Ascending aorta (tissue), 2 donors: ENCODE data around the gene CD151. TPM values are rescaled to one million over a fixed set of nuclear protein-coding genes. Genes with fewer than 3 reads are reported as not detected.

Experiments
- DNase-seq, 2 donors: peaks; one replicate each; pipeline ENCODE4 v3.0.0-alpha.2; 2019; ENCODE audit warnings: low spot score in 2 of 2
- H3K27ac ChIP-seq, 2 donors: fragments of 200-600 bp; sonication (generic); one replicate each; pipeline ENCODE4 v1.5.1; 2016 to 2017; ENCODE audit warnings: mild to moderate bottlenecking in 1 of 2
- H3K27me3 ChIP-seq: fragments of 200-600 bp; sonication (generic); one replicate; pipeline ENCODE4 v1.5.1; 2017
- H3K36me3 ChIP-seq, 2 donors: fragments of 200-600 bp; sonication (generic); one replicate each; pipeline ENCODE4 v1.5.1; 2016
- H3K4me1 ChIP-seq, 2 donors: fragments of 200-600 bp; sonication (generic); one replicate each; pipeline ENCODE4 v1.5.1; 2016 to 2017; ENCODE audit warnings: mild to moderate bottlenecking in 1 of 2
- H3K4me3 ChIP-seq, 2 donors: fragments of 200-600 bp; sonication (generic); one replicate each; pipeline ENCODE4 v1.5.1; 2016 to 2017; ENCODE audit warnings: mild to moderate bottlenecking in 1 of 2
- H3K9me3 ChIP-seq, 2 donors: fragments of 200-600 bp; sonication (generic); one replicate each; pipeline ENCODE4 v1.5.1; 2016
- intact Hi-C: fragments of 100-400 bp; cut with DNase I; formaldehyde crosslinking; loops from one replicate; pipeline ENCODE4 v1.15.1; 2023
- total RNA-seq: library from RNA; depleted of rRNA; stranded (reverse); fragments of >200 nt; gene quantifications from one replicate; pipeline ENCODE4 v1.1.0, GENCODE V29; 2016
- TF ChIP-seq, protein P1 (sequence below), 3 experiments: fragments of 200-600 bp in 2 of 3; fragments of 450-650 bp in 1 of 3; sonication (generic) in 2 of 3; IDR thresholded peaks; one replicate each; pipeline ENCODE4 v1.5.1; 2016 to 2019; ENCODE audit warnings: antibody characterized with exemption in 3 of 3, mild to moderate bottlenecking in 1 of 3, moderate library complexity in 1 of 3

Gene CD151
- total RNA-seq, 1 donor from 2014 or later, result 898 TPM

DNA sequence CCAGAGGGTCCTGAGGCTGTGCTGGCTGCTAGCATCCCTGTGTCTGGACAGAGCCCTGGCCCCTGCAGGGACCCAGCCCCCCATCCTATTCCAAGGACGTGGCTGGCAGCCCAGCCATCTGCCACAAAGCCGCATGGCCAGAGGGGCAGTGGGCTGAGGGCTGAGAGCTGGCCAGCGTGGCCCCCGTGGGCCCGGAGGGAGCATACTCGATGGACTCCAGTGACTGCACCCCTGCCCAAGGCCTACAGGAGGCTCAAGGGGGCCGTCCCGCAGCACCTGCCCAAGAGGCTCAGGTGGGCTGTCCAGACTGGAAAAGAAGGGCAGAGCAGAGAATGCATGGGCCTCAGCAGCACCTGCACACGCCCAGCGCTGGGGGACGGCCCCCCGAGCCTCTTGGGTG is 23.0 kb downstream of the CD151 start:
- Histone ChIP-seq H3K36me3 (no peaks in the 10 kb centered on the region), H3K9me3 (no peaks in the 10 kb centered on the region), H3K4me3 (no peak overlapping the region), H3K4me1 (peaks cover 0 to 6% of the 10 kb centered on the region in 2 donors), H3K27ac (no peak overlapping the region), H3K27me3 (no peaks in the 10 kb centered on the region)
- no peak for DNase-seq
- TF ChIP-seq, protein P1, sequence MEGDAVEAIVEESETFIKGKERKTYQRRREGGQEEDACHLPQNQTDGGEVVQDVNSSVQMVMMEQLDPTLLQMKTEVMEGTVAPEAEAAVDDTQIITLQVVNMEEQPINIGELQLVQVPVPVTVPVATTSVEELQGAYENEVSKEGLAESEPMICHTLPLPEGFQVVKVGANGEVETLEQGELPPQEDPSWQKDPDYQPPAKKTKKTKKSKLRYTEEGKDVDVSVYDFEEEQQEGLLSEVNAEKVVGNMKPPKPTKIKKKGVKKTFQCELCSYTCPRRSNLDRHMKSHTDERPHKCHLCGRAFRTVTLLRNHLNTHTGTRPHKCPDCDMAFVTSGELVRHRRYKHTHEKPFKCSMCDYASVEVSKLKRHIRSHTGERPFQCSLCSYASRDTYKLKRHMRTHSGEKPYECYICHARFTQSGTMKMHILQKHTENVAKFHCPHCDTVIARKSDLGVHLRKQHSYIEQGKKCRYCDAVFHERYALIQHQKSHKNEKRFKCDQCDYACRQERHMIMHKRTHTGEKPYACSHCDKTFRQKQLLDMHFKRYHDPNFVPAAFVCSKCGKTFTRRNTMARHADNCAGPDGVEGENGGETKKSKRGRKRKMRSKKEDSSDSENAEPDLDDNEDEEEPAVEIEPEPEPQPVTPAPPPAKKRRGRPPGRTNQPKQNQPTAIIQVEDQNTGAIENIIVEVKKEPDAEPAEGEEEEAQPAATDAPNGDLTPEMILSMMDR (IDR thresholded peaks at IDR 0.05), result no peak
- intact Hi-C loops, result no loop called here

DNA sequence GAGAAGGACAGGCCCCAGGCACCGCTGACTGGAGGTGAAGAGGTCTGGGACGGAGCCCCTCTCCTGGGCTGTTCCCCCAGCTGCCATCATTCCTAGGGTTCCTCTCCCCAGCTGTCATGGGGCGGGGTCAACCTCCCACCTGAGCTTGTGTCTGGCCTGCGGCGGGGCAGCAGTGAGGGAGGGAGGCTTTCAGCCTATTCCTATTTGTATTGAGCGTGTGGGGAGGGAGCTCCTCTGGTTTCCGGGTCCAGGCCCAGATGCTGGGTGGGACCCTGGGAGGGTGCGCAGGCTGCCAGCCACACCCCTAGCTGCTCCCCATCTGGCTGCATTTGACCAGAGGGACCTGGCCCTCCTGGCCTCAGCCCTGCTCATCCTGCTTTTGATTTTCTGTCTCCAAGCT is 23.6 kb downstream of the CD151 start:
- TF ChIP-seq, protein P1 (IDR thresholded peaks at IDR 0.05), result no peak
- Histone ChIP-seq H3K27ac (no peak overlapping the region), H3K4me3 (no peak overlapping the region), H3K4me1 (peaks cover 0 to 6% of the 10 kb centered on the region in 2 donors), H3K27me3 (no peaks in the 10 kb centered on the region), H3K36me3 (no peaks in the 10 kb centered on the region), H3K9me3 (no peaks in the 10 kb centered on the region)
- no peak for DNase-seq
- intact Hi-C loops, result no loop called here

DNA sequence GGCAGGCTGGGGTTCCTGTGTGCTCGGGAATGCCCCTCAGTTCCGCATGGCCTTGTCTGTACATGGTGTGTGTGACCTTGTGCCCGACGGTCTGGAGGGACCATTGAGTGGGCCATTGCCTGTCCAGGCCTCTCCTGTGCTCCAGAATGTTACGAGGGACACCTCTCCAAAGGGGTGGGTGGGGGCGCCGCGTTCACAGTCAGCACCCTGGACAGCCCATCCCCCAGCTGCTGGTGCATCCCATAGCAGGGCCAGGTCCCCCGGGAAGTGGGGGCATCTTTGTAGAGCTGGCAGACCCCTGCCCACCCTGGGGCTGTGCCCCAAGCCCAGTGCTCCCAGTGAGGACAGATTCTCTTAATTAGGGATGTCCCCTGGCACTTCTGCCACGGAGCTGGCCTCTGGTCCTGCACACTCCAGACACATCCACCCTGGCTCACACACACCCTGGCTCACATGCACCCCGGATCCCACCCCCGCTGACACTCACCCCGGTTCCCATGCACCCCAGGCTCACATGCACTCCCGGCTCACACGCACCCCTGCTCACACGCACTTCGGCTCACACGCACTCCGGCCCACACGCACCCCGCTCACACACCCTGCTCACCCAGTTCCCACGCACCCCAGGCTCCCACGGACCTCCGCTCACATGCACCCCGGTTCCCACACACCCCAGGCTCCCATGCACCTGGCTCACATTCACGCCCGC is 25.5 kb downstream of the CD151 start:
- Histone ChIP-seq H3K27ac (no peak overlapping the region), H3K36me3 (peaks cover 6 to 8% of the 10 kb centered on the region in 2 donors), H3K4me3 (no peak overlapping the region), H3K27me3 (no peaks in the 10 kb centered on the region), H3K9me3 (no peaks in the 10 kb centered on the region), H3K4me1 (peaks cover 0 to 6% of the 10 kb centered on the region in 2 donors)
- DNase-seq, result no peak
- TF ChIP-seq, protein P1 (IDR thresholded peaks at IDR 0.05), result no peak
- intact Hi-C loops, result no loop called here

DNA sequence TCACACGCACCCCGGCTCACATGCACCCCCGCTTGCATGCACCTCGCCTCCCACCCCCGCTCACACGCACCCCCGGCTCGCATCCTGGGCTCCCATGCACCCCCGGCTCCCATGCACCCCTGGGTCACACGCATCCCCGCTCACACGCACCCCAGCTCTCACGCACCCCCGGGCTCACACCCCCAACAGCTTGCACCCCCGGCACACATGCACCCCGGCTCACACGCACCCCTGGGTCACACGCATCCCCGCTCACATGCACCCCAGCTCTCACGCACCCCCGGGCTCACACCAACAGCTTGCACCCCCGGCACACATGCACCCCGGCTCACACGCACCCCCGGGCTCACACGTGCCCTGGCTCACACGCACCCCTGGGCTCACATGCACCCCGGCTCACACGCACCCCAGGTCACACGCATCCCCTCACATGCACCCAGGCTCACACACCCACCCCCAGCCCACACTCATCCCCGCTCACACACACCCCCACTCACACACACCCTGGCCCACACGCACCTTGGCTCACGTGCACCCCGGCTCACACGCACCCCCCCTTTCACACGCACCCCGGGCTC is 26.1 kb downstream of the CD151 start:
- TF ChIP-seq, protein P1 (IDR thresholded peaks at IDR 0.05), result no peak
- intact Hi-C loops, result no loop called here

DNA sequence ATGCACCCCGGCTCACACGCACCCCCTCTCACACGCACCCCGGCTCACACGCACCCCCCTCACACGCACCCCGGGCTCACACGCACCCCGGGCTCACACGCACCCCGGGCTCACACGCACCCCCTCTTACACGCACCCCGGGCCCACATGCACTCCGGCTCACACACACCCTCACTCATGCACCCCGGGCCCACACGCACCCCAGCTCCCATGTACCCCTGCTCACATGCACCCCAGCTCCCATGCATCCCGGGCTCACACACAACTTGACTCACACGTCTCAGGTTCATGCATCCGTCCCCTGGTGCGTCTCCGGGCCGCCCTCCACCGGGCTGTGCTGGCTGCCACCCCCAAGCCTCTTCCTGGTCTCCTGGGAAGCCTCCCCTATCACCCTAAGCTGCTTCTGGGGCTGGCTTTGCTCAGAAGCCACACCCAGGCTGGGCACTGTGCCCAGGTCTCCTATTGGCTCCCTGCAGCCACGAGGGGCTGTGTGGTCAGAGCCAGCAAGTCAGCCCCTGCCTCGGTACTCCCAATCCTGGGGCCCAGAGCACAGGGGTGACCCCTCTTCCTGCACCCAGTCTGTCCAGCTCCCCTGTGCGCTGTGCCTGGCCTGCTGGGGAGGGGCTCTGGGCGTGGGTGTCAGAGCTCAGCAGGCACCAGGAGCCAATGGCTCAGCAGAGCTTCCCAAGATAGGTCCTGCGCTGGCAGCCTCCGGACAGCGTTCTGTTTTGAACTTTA is 26.8 kb downstream of the CD151 start:
- peaks cover 0 to 6% of the 10 kb centered on the region in 2 donors for H3K4me1 ChIP-seq
- intact Hi-C loops, result no loop called here
- H3K9me3 ChIP-seq, result no peaks in the 10 kb centered on the region
- H3K27me3 ChIP-seq, result no peaks in the 10 kb centered on the region
- peaks cover 13 to 20% of the 10 kb centered on the region in 2 donors for H3K36me3 ChIP-seq
- H3K4me3 ChIP-seq, result peak overlapping the region in 1 of 2 donors; percentile 7
- H3K27ac ChIP-seq, result peak overlapping the region in 1 of 2 donors; percentile 5
- DNase-seq, result no peak
- TF ChIP-seq, protein P1 (IDR thresholded peaks at IDR 0.05), result no peak

More for the DNA sequence above, 26.1 kb downstream of the CD151 start:
- no peak for DNase-seq
- Histone ChIP-seq H3K36me3 (peaks cover 12 to 13% of the 10 kb centered on the region in 2 donors), H3K4me3 (no peak overlapping the region), H3K9me3 (no peaks in the 10 kb centered on the region), H3K27ac (no peak overlapping the region), H3K4me1 (peaks cover 0 to 6% of the 10 kb centered on the region in 2 donors), H3K27me3 (no peaks in the 10 kb centered on the region)
